Activated T-cell treated with anti-CD3 and anti-CD28 coated beads for 24 hours (primary cell): Measurements from ENCODE around the gene TGFB1I1.
A peak's percentile ranks its signal among the peaks of the same experiment; 100 is the strongest.
"Not testable (repeated sequence)": the region's sequence is repeated elsewhere in the genome, so short reads cannot be mapped to it uniquely, and the experiment has no call there.

Source experiments
- DNase-seq: peaks from one replicate; pipeline ENCODE4 v3.0.0-alpha.2; 2020; ENCODE audit warnings: low read depth

TGFB1I1 gene

DNA sequence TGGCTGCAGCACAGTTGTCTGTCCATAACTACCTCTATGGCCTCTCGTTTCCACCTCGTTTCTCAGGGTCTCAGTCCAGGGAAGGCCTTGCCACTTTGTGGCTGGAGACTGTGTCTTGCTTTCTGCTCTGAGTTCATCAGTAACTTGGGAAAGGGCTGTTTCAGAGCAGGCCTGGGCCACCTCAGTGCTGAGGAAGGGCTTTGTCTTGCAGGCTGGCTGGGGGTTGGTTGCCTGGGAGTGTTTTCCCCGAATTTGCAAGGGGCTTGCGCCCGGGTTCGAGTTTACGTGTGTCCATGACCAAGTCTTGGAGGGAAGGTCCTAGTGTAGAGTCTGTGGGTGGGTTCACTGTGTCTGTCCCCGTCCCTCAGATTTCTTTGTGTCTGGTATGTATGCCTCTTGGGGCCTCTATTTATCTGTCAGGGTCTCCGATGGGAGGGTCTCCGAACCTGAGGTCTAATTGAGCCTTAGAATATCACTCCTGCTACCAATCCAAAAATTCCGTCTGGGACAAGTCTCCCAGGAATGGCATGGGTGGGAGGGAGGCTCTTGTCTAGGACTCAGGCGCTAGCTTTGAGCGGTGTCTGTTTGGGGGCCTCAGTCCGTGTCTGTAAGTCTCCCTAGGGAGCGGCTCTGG, 594 bp upstream of the TGFB1I1 start:
- no peak for DNase-seq

GRCh38 chr16:31472709-31473203, 804 bp downstream of the TGFB1I1 start:
- DNase-seq = no peak

DNA sequence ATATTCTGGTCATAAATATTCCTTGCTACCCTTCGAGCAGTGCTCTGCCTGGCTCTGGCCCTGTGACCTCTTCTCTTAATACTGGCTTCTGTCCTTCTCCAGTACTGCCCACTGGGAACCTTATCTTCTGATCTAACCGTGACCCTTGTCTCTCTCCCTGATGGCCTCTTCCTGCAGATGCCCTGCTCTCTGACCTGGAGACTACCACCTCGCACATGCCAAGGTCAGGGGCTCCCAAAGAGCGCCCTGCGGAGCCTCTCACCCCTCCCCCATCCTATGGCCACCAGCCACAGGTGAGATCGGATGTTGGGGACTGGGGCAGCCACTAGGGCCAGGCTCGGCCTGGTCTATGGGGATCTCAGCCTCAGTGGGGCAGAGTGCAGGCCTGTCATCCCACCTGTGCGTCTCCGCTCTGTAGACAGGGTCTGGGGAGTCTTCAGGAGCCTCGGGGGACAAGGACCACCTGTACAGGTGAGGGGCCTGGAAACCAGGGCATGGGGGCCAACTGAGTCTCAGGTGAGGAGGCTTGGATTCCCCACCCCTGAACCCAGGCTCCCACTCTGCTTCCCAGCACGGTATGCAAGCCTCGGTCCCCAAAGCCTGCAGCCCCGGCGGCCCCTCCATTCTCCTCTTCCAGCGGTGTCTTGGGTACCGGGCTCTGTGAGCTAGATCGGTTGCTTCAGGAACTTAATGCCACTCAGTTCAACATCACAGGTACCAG, 1.5 kb downstream of the TGFB1I1 start:
- DNase-seq = no peak

GRCh38 chr16:31474173-31474714, 2.3 kb downstream of the TGFB1I1 start:
- DNase-seq = no peak

DNA sequence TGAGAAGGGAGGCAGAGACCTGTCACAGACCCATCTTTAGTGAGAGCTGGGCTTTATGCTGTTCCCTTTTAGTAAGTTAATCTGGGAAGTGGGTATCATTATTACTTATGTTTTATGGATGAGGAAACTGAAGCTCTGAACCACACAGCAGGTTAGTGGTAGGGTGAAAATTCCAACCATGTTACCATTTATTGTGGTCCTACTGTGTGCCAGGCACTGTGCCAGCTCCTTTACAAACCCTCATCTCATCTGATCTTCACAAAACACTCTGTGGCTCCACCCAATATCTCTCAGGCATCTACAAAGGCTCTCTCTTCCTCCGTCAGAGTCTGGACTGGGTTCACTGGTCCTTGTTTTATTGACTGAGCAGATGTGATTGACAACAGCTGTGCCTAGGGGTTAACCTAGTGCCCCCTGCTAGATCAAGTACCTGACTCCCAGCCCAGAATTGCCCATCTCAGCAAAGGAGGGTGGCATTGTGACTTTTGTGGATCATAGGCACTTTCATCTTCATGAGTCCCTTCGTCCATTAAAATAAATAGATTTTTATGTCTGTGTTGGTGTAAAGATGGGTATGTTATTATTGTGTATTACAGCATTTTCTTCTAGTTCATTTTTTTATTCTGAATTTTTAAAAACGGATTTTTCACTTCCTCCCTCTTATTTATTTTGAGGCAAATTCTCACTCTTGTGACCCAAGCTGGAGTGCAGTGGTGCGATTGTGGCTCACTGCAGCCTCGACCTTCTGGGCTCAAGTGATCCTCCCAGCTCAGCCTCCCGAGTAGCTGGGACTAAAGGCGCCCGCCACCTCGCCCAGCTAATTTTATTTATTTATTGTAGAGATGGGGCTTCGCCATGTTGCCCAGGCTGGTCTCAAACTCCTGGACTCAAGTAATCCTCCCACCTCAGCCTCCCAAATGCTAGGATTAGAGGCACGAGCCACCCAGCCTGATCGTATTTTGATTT, 3.1 kb downstream of the TGFB1I1 start:
- DNase-seq = no peak

- DNase-seq = no peak
These were observed 4.0 kb downstream of the TGFB1I1 start for GRCh38 chr16:31475946-31476302.

GRCh38 chr16:31476303-31477219, 4.6 kb downstream of the TGFB1I1 start:
- peak; percentile 77 for DNase-seq

GRCh38 chr16:31477220-31478216, 5.6 kb downstream of the TGFB1I1 start:
- no peak for DNase-seq

GRCh38 chr16:31478956-31479355, 7.0 kb downstream of the TGFB1I1 start:
- no peak for DNase-seq

DNA sequence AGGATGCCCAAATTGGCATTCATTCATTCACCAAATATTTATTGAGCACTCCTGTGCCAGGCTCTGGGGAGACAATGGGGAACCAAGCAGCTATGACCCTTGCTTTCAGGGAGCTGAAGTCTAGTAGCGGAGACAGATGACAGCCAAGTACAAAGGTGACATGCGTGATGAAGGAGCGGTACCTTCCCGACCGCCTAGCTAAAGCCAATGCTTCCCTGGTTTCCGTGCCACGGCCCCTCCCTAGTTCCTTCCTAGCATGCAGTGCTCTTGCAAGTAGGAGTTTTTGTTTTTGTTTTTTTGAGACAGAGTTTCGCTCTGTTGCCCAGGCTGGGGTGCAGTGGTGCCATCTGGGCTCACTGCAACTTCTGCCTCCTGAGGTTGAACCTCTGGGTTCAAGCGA, 7.8 kb downstream of the TGFB1I1 start:
- DNase-seq = no peak

DNA sequence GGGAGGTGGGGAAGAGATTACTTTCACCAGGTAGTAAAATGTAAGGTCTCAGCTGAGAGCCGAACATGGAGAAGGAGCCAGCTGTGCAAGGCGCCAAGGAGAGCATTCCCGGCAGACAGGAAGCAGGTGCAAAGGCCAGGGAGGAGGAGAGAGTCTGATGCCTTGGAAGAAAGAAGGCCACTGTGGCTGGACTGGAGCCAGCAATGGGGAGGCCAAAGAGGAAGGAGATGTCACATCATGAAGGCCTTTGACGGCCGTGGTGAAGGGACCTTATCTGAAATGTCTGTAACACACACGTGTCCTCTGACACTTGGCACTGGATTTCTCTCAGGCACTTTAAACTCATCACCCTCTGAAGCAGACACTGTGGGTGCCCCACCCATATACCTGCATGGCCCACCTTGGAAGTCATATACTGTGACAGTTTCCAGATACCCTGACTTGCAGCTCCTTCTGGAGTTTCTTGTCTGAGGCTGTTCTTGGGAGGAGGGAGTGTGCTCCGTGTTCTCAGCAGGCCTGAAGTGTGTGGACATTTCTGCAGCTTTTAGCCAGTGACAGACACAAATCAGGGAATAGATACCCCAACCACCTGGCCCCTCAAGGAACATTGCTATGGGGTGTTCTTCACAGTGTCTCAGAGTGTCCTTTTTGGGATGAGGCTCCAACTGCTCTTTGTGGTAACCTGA, 9.0 kb downstream of the TGFB1I1 start:
- DNase-seq = no peak

DNA sequence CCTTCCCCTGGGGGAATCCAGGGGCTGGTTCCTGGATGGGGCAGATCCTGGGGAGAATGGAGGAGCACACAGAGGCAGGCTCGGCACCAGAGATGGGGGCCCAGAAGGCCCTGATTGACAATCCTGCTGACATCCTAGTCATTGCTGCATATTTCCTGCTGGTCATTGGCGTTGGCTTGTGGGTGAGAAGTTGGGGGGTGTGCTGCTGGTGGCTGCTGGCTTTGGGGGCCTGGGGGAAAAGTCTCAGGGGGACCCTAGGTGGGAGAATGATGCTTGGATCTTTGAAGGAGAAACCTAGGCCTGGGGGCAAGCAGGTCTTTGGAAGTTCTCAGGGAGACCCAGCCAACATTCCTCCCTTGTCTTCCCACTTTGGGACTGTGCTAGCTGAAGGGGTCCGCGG, 11.1 kb downstream of the TGFB1I1 start, which contains the start of gene SLC5A2:
TSS of gene SLC5A2 (plus strand) at position 43 of the 400 bp plus-strand sequence. CDS start at position 57, 14 bp downstream.
- DNase-seq = no peak

DNA sequence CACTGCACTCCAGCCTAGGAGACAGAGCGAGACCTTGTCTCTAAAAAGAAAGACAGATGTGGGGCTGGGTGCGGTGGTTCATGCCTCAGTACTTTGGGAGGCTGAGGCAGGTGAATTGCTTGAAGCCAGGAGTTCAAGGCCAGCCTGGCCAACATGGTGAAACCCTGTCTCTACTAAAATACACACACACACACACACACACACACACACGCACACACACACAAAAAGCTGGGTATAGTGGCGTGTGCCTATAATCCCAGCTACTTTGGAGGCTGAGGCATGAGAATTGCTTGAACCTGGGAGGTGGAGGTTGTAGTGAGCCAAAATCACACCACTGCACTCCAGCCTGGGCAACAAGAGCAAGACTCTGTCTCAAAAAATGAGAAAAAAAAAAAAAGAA, 12.1 kb downstream of the TGFB1I1 start:
- not testable (repeated sequence) for DNase-seq

- no peak for DNase-seq
These were observed 12.7 kb downstream of the TGFB1I1 start for GRCh38 chr16:31484491-31485171.

DNA sequence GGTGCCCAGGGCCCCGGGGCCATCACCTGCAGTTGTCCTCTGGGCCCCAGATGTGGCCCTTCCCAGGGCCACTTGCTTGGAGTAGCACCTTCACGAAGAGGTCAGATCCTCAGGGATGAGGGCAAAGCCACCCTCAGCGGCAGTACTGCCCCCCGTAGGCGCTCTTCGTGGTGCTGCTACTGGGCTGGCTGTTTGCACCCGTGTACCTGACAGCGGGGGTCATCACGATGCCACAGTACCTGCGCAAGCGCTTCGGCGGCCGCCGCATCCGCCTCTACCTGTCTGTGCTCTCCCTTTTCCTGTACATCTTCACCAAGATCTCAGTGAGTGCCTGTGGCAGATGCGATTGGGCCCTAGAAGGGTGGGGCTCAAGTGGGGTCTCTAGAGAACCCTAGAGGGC, 13.6 kb downstream of the TGFB1I1 start:
- DNase-seq = no peak

DNA sequence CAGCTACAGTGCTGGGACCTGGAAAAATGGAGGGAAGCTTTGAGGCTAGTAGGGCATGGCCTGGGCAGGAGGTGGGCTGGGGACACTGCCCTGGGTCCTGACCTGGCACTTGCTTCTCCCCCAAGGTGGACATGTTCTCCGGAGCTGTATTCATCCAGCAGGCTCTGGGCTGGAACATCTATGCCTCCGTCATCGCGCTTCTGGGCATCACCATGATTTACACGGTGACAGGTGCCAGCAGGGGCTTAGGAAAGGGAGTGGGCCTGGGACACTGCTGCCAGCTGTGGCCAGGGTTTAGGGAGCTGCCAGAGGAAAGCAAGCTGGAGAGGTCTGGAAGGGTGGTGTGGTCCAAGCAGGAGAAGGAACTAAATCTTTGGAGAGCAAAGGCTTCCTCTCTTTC, 14.1 kb downstream of the TGFB1I1 start:
- no peak for DNase-seq

DNA sequence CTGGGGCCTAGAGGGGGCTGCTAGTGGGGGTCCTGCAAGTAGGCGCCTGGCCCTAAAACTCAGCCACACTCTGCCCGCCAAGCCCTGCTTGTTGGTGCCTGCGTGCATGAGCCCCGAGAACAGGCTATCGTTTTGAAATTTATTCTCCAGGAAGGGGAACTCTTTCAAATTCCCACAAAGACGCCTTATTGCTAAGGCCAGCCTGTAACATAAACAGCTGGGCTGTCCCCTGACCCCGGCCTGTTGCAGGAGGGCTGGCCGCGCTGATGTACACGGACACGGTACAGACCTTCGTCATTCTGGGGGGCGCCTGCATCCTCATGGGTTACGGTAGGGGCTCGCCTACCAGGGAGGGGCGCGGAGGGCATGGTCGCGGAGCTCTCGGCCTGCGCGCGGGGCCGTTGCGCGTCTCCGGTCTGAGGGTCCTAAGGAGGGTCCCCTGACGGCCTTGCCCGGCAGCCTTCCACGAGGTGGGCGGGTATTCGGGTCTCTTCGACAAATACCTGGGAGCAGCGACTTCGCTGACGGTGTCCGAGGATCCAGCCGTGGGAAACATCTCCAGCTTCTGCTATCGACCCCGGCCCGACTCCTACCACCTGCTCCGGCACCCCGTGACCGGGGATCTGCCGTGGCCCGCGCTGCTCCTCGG, 15.2 kb downstream of the TGFB1I1 start:
- DNase-seq = no peak
